Measurements from ENCODE around the gene GPR32. TPM values are rescaled to one million over a fixed set of nuclear protein-coding genes. Genes with fewer than 3 reads are reported as not detected.
A peak's percentile ranks its signal among the peaks of the same experiment; 100 is the strongest.
"Not testable (repeated sequence)": the region's sequence is repeated elsewhere in the genome, so short reads cannot be mapped to it uniquely, and the experiment has no call there.

Gene GPR32
- total and polyA plus RNA-seq, 3 donors from 2014 or later = not detected

DNA sequence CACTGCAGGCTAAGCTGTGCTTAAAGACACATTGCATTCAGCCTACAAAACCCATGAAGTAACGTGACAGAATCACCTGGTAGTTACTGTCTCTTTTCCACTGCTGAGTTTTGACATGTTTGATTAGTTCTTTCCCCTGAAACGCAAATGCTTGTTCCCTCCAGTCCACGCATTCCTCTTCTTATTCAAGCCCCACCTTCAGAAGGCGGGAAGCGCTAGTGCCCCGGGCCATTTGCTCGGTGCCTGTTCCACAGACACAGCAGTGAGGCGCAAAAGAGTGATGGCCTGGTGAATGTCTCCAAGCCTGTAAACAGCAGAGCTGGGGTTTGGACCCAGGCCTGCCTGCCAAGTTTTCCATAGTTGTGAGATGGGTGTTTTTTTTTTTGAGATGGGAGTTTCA is 30.8 kb downstream of the GPR32 start:
- intact Hi-C loops (cut with DNase I; ENCODE audit: low total_unique reads) = no loop called here
- no peaks in the 10 kb centered on the region for H3K27me3 ChIP-seq
- H3K4me3 ChIP-seq = no peak overlapping the region
- H3K36me3 ChIP-seq (ENCODE audit: low read depth, missing control alignments) = no peaks in the 10 kb centered on the region
- TF ChIP-seq POLR2A (IDR thresholded peaks at IDR 0.05) = no peak
- TF ChIP-seq, protein P1, sequence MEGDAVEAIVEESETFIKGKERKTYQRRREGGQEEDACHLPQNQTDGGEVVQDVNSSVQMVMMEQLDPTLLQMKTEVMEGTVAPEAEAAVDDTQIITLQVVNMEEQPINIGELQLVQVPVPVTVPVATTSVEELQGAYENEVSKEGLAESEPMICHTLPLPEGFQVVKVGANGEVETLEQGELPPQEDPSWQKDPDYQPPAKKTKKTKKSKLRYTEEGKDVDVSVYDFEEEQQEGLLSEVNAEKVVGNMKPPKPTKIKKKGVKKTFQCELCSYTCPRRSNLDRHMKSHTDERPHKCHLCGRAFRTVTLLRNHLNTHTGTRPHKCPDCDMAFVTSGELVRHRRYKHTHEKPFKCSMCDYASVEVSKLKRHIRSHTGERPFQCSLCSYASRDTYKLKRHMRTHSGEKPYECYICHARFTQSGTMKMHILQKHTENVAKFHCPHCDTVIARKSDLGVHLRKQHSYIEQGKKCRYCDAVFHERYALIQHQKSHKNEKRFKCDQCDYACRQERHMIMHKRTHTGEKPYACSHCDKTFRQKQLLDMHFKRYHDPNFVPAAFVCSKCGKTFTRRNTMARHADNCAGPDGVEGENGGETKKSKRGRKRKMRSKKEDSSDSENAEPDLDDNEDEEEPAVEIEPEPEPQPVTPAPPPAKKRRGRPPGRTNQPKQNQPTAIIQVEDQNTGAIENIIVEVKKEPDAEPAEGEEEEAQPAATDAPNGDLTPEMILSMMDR (IDR thresholded peaks at IDR 0.05) = no peak
- DNase-seq = no peak
- H3K9me3 ChIP-seq = no peaks in the 10 kb centered on the region
- H3K27ac ChIP-seq = no peak overlapping the region
- H3K4me1 ChIP-seq = peaks cover 15% of the 10 kb centered on the region
- 93 to 95% methylated on average over 8 of the region's 8 CpGs for WGBS, 2 donors

DNA sequence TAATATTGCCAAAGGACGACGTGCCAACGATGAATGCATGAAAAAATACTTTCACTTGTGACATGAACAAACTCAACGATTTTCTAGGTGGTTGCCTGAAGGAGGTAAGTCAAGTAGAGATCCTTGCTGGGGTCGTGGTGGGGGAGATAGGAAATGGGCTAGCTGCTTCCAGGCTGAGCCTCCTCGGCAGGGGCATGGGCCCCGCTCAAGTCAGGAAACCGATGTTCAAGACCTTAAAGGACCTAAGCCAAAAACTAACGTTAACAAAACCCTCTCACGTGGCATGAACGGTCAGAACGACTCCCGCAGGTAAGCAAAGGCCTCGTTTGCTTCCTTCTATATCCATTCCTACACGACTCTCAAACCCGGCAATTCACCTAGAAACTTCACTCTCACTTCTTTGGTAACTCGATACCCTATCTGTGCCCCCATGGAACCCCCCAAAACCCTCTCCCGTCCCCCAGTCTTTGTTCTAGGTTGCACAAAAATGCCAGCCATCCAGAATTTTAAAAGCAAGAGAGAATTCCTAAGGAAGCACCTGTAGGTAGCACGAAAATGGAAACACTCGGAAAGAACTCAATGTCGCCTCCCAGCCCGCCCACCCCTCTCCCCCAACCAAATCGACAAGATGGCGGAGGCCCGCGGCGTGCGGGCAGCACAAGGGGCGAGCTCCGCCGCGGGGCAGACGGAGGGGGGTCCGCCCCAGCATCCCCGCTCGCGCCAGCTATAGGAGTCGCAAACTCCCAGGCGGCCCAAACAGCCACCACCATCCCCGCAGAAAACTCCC is 33.6 kb downstream of the GPR32 start:
- 1% methylated on average over 20 to 40 of the region's 40 CpGs for WGBS, 2 donors
- Histone ChIP-seq H3K4me1 (peaks cover 15% of the 10 kb centered on the region), H3K27me3 (no peaks in the 10 kb centered on the region), H3K27ac (peak overlapping the region; percentile 78 to 98), H3K36me3 (ENCODE audit: low read depth, missing control alignments) (no peaks in the 10 kb centered on the region), H3K9me3 (no peaks in the 10 kb centered on the region), H3K4me3 (peak overlapping the region; percentile 90 to 99)
- intact Hi-C loops (cut with DNase I; ENCODE audit: low total_unique reads) = no loop called here
- TF ChIP-seq, protein P1 (IDR thresholded peaks at IDR 0.05) = no peak
- TF ChIP-seq POLR2A (IDR thresholded peaks at IDR 0.05) = no peak
- DNase-seq = no peak

DNA sequence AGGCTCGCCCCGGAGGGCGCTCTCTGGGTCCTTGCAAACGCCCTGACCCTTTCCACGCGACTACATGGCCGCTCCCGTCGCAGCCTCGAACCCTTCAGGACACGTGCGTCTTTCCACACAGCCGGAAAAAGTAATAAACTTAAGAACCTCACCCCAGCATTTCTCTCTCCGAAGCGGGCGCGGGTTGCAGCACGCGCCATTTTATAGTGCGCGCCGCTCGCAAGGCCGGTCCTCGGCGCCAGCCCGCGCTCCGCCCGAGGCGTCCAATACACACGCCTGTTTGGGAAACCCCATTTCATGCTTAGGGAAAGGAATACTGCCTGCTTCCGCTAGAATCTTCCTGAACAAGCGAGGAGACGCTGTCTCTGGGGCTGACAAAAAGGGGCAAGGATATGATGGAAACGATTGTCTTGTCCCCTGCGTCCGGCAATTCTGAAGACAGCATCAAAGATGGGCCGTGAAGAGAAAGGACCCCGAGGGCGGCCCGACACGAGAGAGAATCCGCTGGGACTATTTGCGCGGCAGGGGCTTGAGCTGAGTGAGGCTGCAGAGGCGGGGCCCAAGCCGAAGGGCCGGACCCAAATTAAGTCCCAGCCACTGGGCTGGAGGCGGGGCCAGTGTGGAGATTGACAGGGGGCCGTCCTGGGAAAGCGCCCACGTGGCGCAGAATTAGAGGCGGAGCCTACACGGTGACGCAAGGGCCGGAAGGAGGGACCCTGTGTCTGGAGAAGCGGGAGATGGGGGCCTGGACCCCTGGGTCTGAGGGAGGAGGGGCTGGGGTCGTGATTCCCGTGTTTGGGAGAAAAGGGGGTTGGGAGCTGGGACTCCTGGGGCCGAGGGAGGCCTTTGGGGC is 34.4 kb downstream of the GPR32 start:
- 0 to 2% methylated on average over 42 to 62 of the region's 62 CpGs for WGBS, 2 donors

DNA sequence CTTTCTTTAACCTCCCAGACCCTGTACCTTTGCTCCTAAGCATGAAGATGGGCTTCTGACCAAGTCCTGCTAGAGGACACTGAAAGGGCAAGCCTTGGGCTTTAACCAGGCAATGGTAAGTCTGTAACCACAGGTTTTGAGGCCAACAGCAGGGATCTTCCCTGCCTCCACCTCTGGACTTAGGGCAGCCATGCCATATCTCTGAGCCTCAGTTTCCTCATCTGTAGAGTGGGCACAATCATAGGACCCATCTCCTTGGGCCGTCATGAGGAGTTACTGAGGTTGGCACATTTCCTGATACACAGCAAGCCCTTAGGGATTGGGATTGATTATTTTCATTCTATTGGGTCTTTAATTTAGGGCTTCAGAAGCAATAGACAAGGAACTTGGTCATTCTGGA is 38.6 kb downstream of the GPR32 start:
- Histone ChIP-seq H3K27me3 (no peaks in the 10 kb centered on the region), H3K9me3 (no peaks in the 10 kb centered on the region), H3K4me1 (no peaks in the 10 kb centered on the region), H3K36me3 (ENCODE audit: low read depth, missing control alignments) (no peaks in the 10 kb centered on the region), H3K4me3 (no peak overlapping the region), H3K27ac (no peak overlapping the region)
- TF ChIP-seq, protein P1 (IDR thresholded peaks at IDR 0.05) = no peak
- TF ChIP-seq POLR2A (IDR thresholded peaks at IDR 0.05) = no peak
- 71 to 76% methylated on average over 1 of the region's 1 CpG for WGBS, 2 donors
- no peak for DNase-seq
- intact Hi-C loops (cut with DNase I; ENCODE audit: low total_unique reads) = no loop called here

More for the DNA sequence above, 34.4 kb downstream of the GPR32 start:
- Histone ChIP-seq H3K4me1 (peaks cover 15% of the 10 kb centered on the region), H3K4me3 (peak overlapping the region; percentile 90 to 99), H3K27ac (peak overlapping the region; percentile 78 to 98), H3K36me3 (ENCODE audit: low read depth, missing control alignments) (no peaks in the 10 kb centered on the region), H3K27me3 (no peaks in the 10 kb centered on the region), H3K9me3 (no peaks in the 10 kb centered on the region)
- intact Hi-C loops (cut with DNase I; ENCODE audit: low total_unique reads) = no loop called here
- TF ChIP-seq, protein P1 (IDR thresholded peaks at IDR 0.05) = no peak
- no peak for TF ChIP-seq POLR2A (IDR thresholded peaks at IDR 0.05)
- peak; percentile 100 for DNase-seq

DNA sequence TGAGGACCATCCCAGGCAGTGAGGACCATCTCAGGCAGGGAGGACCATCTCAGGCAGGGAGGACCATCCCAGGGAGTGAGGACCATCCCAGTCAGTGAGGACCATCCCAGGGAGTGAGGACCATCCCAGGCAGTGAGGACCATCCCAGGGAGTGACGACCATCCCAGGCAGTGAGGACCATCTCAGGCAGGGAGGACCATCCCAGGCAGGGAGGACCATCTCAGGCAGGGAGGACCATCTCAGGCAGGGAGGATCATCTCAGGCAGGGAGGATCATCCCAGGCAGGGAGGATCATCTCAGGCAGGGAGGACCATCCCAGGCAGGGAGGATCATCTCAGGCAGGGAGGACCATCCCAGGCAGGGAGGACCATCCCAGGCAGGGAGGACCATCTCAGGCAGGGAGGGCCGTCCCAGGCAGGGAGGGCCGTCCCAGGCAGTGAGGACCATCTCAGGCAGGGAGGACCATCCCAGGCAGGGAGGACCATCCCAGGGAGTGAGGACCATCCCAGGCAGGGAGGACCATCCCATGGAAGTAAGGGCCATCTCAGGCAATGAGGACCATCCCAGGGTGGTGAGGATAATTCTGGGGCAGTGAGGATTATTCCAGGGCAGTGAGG is 41.5 kb downstream of the GPR32 start:
- DNase-seq; intact Hi-C loops (cut with DNase I; ENCODE audit: low total_unique reads); H3K36me3 ChIP-seq (ENCODE audit: low read depth, missing control alignments); H3K4me1 ChIP-seq; H3K27me3 ChIP-seq; H3K9me3 ChIP-seq; H3K27ac ChIP-seq; H3K4me3 ChIP-seq: not testable (repeated sequence)
- WGBS, 2 donors = 51% methylated on average over 3 of the region's 3 CpGs; no CpG with 5 or more reads in 1 of the 2 donors

Data from testis (tissue), 3 donors.